Hematopoietic multipotent progenitor cell treated with erythropoietin and hydrocortisone succinate and interleukin-3 and kit ligand, for 6 days (in vitro differentiated cells): ENCODE measurements around the gene RANBP1.

Experiments used
- DNase-seq: peaks from one replicate; pipeline ENCODE4 v3.0.0-alpha.2; 2015

Gene RANBP1

GRCh38 chr22:20176421-20177085 lies 60.6 kb downstream of the RANBP1 start:
- no peak for DNase-seq
